SK-N-SH (cell line): ENCODE measurements around the gene CTU1. TPM values are rescaled to one million over a fixed set of nuclear protein-coding genes. Genes with fewer than 3 reads are reported as not detected.

Experiments used
- CTCF ChIA-PET: fragments of 300-600, 350-600 bp; formaldehyde crosslinking; extraction: SDS; loops from one replicate; lab custom pipeline; 2021; lab: Yijun Ruan, JAX
- POLR2A ChIA-PET: fragments of 350-600 bp; sonication (Branson Sonifier 250); formaldehyde crosslinking; extraction: SDS; loops from one replicate; lab custom pipeline; 2020; ENCODE audit warnings: antibody characterized with exemption, inconsistent platforms; lab: Yijun Ruan, JAX
- DNase-seq: peaks from one replicate; pipeline ENCODE4 v3.0.0; 2012
- H2AFZ ChIP-seq: fragments of 200-600 bp; sonication (generic); 2 replicates; pipeline ENCODE4 v1.8.1; 2016; ENCODE audit warnings: antibody characterized with exemption, mild to moderate bottlenecking, low read depth
- H3F3A ChIP-seq: fragments of 200-600 bp; sonication (generic); replicated peaks from 2 replicates; pipeline ENCODE3; 2016; ENCODE audit warnings: antibody characterized with exemption, mild to moderate bottlenecking; ENCODE audit not compliant: insufficient read depth
- H3K27ac ChIP-seq, 2 experiments: fragments of 200-500 bp in 1 of 2; fragments of 200-600 bp in 1 of 2; sonication (Bioruptor generic) in 1 of 2; sonication (generic), shearing (Covaris generic) in 1 of 2; 2 replicates each; pipeline versions ENCODE4 v1.5.1 to v1.6.1; 2014 to 2016; ENCODE audit warnings: low read depth in 2 of 2, inconsistent platforms in 1 of 2, low read length in 1 of 2, mild to moderate bottlenecking in 1 of 2, mixed read lengths in 1 of 2
- H3K27me3 ChIP-seq: fragments of 200-600 bp; sonication (generic), shearing (Covaris generic); 2 replicates; pipeline ENCODE4 v1.6.1; 2016; ENCODE audit warnings: mixed run types; ENCODE audit not compliant: insufficient read depth
- H3K36me3 ChIP-seq, 2 experiments: fragments of 200-500 bp in 1 of 2; fragments of 200-600 bp in 1 of 2; sonication (Bioruptor generic) in 1 of 2; sonication (generic) in 1 of 2; replicated peaks in 1 of 2; 2 replicates each; pipeline versions ENCODE3 to v1.5.1; 2014 to 2016; ENCODE audit warnings: low read length in 1 of 2, mild to moderate bottlenecking in 1 of 2; ENCODE audit not compliant: insufficient read depth in 2 of 2, control insufficient read depth in 1 of 2
- H3K4me1 ChIP-seq, 2 experiments: fragments of 200-500 bp in 1 of 2; fragments of 200-600 bp in 1 of 2; sonication (Bioruptor generic) in 1 of 2; sonication (generic), shearing (Covaris generic) in 1 of 2; 2 replicates each; pipeline versions ENCODE4 v1.5.1 to v1.6.1; 2014 to 2016; ENCODE audit warnings: low read depth in 1 of 2, low read length in 1 of 2, mixed run types in 1 of 2; ENCODE audit not compliant: insufficient read depth in 2 of 2, control insufficient read depth in 1 of 2
- H3K4me2 ChIP-seq: fragments of 200-600 bp; sonication (generic), shearing (Covaris generic); 2 replicates; pipeline ENCODE4 v1.6.1; 2017; ENCODE audit warnings: mixed run types
- H3K4me3 ChIP-seq, 2 experiments: fragments of 200-500 bp in 1 of 2; fragments of 200-600 bp in 1 of 2; sonication (Bioruptor generic) in 1 of 2; sonication (generic), shearing (Covaris generic) in 1 of 2; 2 replicates each; pipeline versions ENCODE4 v1.5.1 to v1.8.1; 2014 to 2016; ENCODE audit warnings: low read depth in 2 of 2, inconsistent platforms in 1 of 2, low read length in 1 of 2, mild to moderate bottlenecking in 1 of 2, mixed read lengths in 1 of 2, moderate library complexity in 1 of 2
- H3K79me2 ChIP-seq: fragments of 200-600 bp; sonication (generic); 2 replicates; pipeline ENCODE4 v1.8.1; 2017; ENCODE audit warnings: mild to moderate bottlenecking; ENCODE audit not compliant: insufficient read depth
- H3K9ac ChIP-seq: fragments of 200-600 bp; sonication (generic); 2 replicates; pipeline ENCODE4 v1.6.1; 2017; ENCODE audit warnings: mixed run types
- H3K9me2 ChIP-seq: fragments of 200-600 bp; sonication (generic); 2 replicates; pipeline ENCODE4 v1.6.1; 2017; ENCODE audit warnings: mixed run types
- H3K9me3 ChIP-seq: fragments of 200-600 bp; sonication (generic); 2 replicates; pipeline ENCODE4 v1.6.1; 2017; ENCODE audit warnings: mixed run types, mild to moderate bottlenecking, moderate library complexity
- H4K20me1 ChIP-seq: fragments of 200-600 bp; sonication (generic); 2 replicates; pipeline ENCODE4 v1.6.1; 2017; ENCODE audit warnings: mild to moderate bottlenecking, mixed run types; ENCODE audit not compliant: insufficient read depth
- FOSL2 ChIP-seq: IDR thresholded peaks from 2 replicates; pipeline ENCODE4 v1.4.0; 2012; ENCODE audit warnings: low read depth, mild to moderate bottlenecking, moderate library complexity, borderline replicate concordance
- MEF2A ChIP-seq: IDR thresholded peaks from 2 replicates; pipeline ENCODE4 v1.4.0; 2012; ENCODE audit warnings: low read depth, borderline replicate concordance
- MXI1 ChIP-seq: IDR thresholded peaks from 2 replicates; pipeline ENCODE4 v1.6.1; 2012; ENCODE audit warnings: mild to moderate bottlenecking, low read depth, low read length, improper control_type of control experiment
- PBX3 ChIP-seq: IDR thresholded peaks from 2 replicates; pipeline ENCODE4; 2012
- POLR2AphosphoS5 ChIP-seq: IDR thresholded peaks from 2 replicates; pipeline ENCODE4 v1.6.1; 2012; ENCODE audit warnings: low read depth, low read length
- REST ChIP-seq: IDR thresholded peaks from 2 replicates; pipeline ENCODE4 v1.6.1; 2012; ENCODE audit warnings: mild to moderate bottlenecking, low read depth, low read length, moderate library complexity
- RFX5 ChIP-seq: IDR thresholded peaks from 2 replicates; pipeline ENCODE4 v1.6.1; 2012; ENCODE audit warnings: mild to moderate bottlenecking, improper control_type of control experiment, low read length
- RXRA ChIP-seq: IDR thresholded peaks from 2 replicates; pipeline ENCODE4 v1.4.0; 2012; ENCODE audit warnings: low read depth, mild to moderate bottlenecking, borderline replicate concordance
- TCF12 ChIP-seq: IDR thresholded peaks from 2 replicates; pipeline ENCODE4 v1.4.0; 2012
- TEAD4 ChIP-seq: IDR thresholded peaks from 2 replicates; pipeline ENCODE4 v1.4.0; 2012; ENCODE audit warnings: mild to moderate bottlenecking, borderline replicate concordance; ENCODE audit not compliant: insufficient read depth
- YY1 ChIP-seq: IDR thresholded peaks from 2 replicates; pipeline ENCODE4 v1.4.0; 2012; ENCODE audit warnings: low read depth, mild to moderate bottlenecking
- WGBS: methylation state at CpG from one replicate; pipeline ENCODE4 v1.1.6; 2017; ENCODE audit warnings: low lambda C conversion rate; 5-methylcytosine and 5-hydroxymethylcytosine counted together
- polyA plus RNA-seq, 3 experiments: library from polyadenylated mRNA; depleted of rRNA; stranded (reverse); fragments of >200 nt; gene quantifications; 2 replicates each; pipeline ENCODE4 v1.2.3, GENCODE V29; 2012

The CTU1 gene
- polyA plus RNA-seq, 1 of the 3 experiments (the other 2 are of a cell fraction), result 8.8 TPM

- TF ChIP-seq REST, result no peak
- TF ChIP-seq TCF12, result no peak
Measured at GRCh38 chr19:51145916-51146493, 37.8 kb upstream of the CTU1 start (continued).

GRCh38 chr19:51144482-51145045 lies 36.4 kb upstream of the CTU1 start:
- Histone ChIP-seq H3K4me2 (no peak overlapping the region), H3K27me3 (peaks cover 50% of the 10 kb centered on the region), H3K9ac (no peak overlapping the region), H3K9me3 (no peaks in the 10 kb centered on the region), H2AFZ (no peak overlapping the region), H3K9me2 (no peaks in the 10 kb centered on the region), H3K4me3 (no peak overlapping the region), H3K36me3 (no peaks in the 10 kb centered on the region), H3K27ac (no peak overlapping the region), H4K20me1 (no peaks in the 10 kb centered on the region), H3K79me2 (no peaks in the 10 kb centered on the region), H3K4me1 (no peaks in the 10 kb centered on the region), H3F3A (no peaks in the 10 kb centered on the region)
- POLR2A ChIA-PET, result no interaction called here
- no peak for DNase-seq
- CTCF ChIA-PET, result no interaction called here
- 0% methylated on average over 8 of the region's 11 CpGs for WGBS
- TF ChIP-seq POLR2AphosphoS5, result no peak
- TF ChIP-seq YY1, result no peak
- TF ChIP-seq FOSL2, result no peak
- no peak for TF ChIP-seq MXI1
- TF ChIP-seq RFX5, result no peak
- TF ChIP-seq MEF2A, result no peak
- no peak for TF ChIP-seq TCF12
- no peak for TF ChIP-seq RXRA
- no peak for TF ChIP-seq TEAD4
- no peak for TF ChIP-seq PBX3
- TF ChIP-seq, all 33 proteins: peak for 0
